H9 (cell line): ENCODE results near the gene PPL. TPM values are rescaled to one million over a fixed set of nuclear protein-coding genes. Genes with fewer than 3 reads are reported as not detected.

Experiments used
- DNase-seq: peaks from one replicate; pipeline ENCODE4 v3.0.0-alpha.2; 2017
- H2AFZ ChIP-seq: one replicate; pipeline ENCODE4 v1.6.1; 2013; ENCODE audit warnings: mild to moderate bottlenecking, low read length, control low read depth, moderate library complexity
- H2AK5ac ChIP-seq: 2 replicates; pipeline ENCODE4 v1.6.1; 2013; ENCODE audit warnings: low read length, control low read depth, mixed read lengths; ENCODE audit not compliant: insufficient read length
- H2BK120ac ChIP-seq: one replicate; pipeline ENCODE4 v1.6.1; 2013; ENCODE audit warnings: low read depth, mild to moderate bottlenecking, low read length, control low read depth, inconsistent platforms; ENCODE audit not compliant: poor library complexity, severe bottlenecking
- H2BK12ac ChIP-seq: 2 replicates; pipeline ENCODE4 v1.6.1; 2013; ENCODE audit warnings: low read length, control low read depth, mixed read lengths, low read depth; ENCODE audit not compliant: insufficient read length
- H2BK15ac ChIP-seq: 2 replicates; pipeline ENCODE4 v1.6.1; 2013; ENCODE audit warnings: low read depth, low read length, control low read depth
- H2BK20ac ChIP-seq: one replicate; pipeline ENCODE4 v1.6.1; 2013; ENCODE audit warnings: low read depth, mild to moderate bottlenecking, low read length, control low read depth, inconsistent platforms; ENCODE audit not compliant: poor library complexity, severe bottlenecking
- H2BK5ac ChIP-seq: 2 replicates; pipeline ENCODE4 v1.6.1; 2013; ENCODE audit warnings: low read length, control low read depth, mixed read lengths; ENCODE audit not compliant: insufficient read length
- H3K14ac ChIP-seq: 2 replicates; pipeline ENCODE4 v1.6.1; 2013; ENCODE audit warnings: low read length, control low read depth; ENCODE audit not compliant: insufficient read depth
- H3K18ac ChIP-seq: 2 replicates; pipeline ENCODE4 v1.6.1; 2013; ENCODE audit warnings: low read depth, mild to moderate bottlenecking, mixed read lengths, low read length, control low read depth; ENCODE audit not compliant: insufficient read length
- H3K23ac ChIP-seq: 2 replicates; pipeline ENCODE4 v1.6.1; 2013; ENCODE audit warnings: low read length, control low read depth, mixed read lengths, low read depth; ENCODE audit not compliant: insufficient read length
- H3K23me2 ChIP-seq: 2 replicates; pipeline ENCODE4 v1.6.1; 2013; ENCODE audit warnings: low read depth, mild to moderate bottlenecking, mixed read lengths, low read length, control low read depth; ENCODE audit not compliant: insufficient read length, poor library complexity, severe bottlenecking
- H3K27ac ChIP-seq: 2 replicates; pipeline ENCODE4 v1.5.1; 2013; ENCODE audit warnings: low read length, control low read depth, mixed read lengths, low read depth; ENCODE audit not compliant: insufficient read length
- H3K27me3 ChIP-seq: 2 replicates; pipeline ENCODE4 v1.6.1; 2013; ENCODE audit warnings: low read length, control low read depth, inconsistent platforms; ENCODE audit not compliant: insufficient read depth
- H3K4ac ChIP-seq: 2 replicates; pipeline ENCODE4 v1.6.1; 2013; ENCODE audit warnings: low read depth, mild to moderate bottlenecking, control low read depth, inconsistent platforms, low read length, moderate library complexity
- H3K4me1 ChIP-seq: 2 replicates; pipeline ENCODE4 v1.6.1; 2013; ENCODE audit warnings: low read length, control low read depth, inconsistent platforms; ENCODE audit not compliant: insufficient read depth
- H3K4me2 ChIP-seq: 2 replicates; pipeline ENCODE4 v1.6.1; 2013; ENCODE audit warnings: low read length, control low read depth, mixed read lengths; ENCODE audit not compliant: insufficient read length, insufficient read depth
- H3K56ac ChIP-seq: 2 replicates; pipeline ENCODE4 v1.6.1; 2013; ENCODE audit warnings: low read depth, mild to moderate bottlenecking, mixed read lengths, low read length, control low read depth; ENCODE audit not compliant: insufficient read length
- H3K79me1 ChIP-seq: 2 replicates; pipeline ENCODE4 v1.6.1; 2013; ENCODE audit warnings: low read depth, mild to moderate bottlenecking, moderate library complexity, low read length, control low read depth, inconsistent platforms; ENCODE audit not compliant: insufficient read depth, poor library complexity, severe bottlenecking
- H3K79me2 ChIP-seq: 2 replicates; pipeline ENCODE4 v1.6.1; 2013; ENCODE audit warnings: low read length, control low read depth, inconsistent platforms; ENCODE audit not compliant: insufficient read depth
- H3K9ac ChIP-seq: 2 replicates; pipeline ENCODE4 v1.6.1; 2013; ENCODE audit warnings: low read length, control low read depth, mixed read lengths; ENCODE audit not compliant: insufficient read length; ENCODE audit errors: extremely low read depth
- H3K9me3 ChIP-seq: one replicate; pipeline ENCODE4 v1.6.1; 2013; ENCODE audit warnings: low read depth, low read length, inconsistent platforms; ENCODE audit not compliant: control insufficient read depth
- H3T11ph ChIP-seq: one replicate; pipeline ENCODE4 v1.6.1; 2013; ENCODE audit warnings: mild to moderate bottlenecking, low read length, control low read depth, inconsistent platforms
- H4K20me1 ChIP-seq: one replicate; pipeline ENCODE4 v1.6.1; 2013; ENCODE audit not compliant: control insufficient read depth, insufficient read length, insufficient read depth
- H4K5ac ChIP-seq: 2 replicates; pipeline ENCODE4 v1.6.1; 2013; ENCODE audit warnings: low read depth, mild to moderate bottlenecking, mixed read lengths, low read length, control low read depth; ENCODE audit not compliant: insufficient read length
- H4K8ac ChIP-seq: replicated peaks from 2 replicates; pipeline ENCODE4 v1.6.1; 2013; ENCODE audit warnings: low read length, control low read depth, mixed read lengths, low read depth; ENCODE audit not compliant: insufficient read length
- H4K91ac ChIP-seq: 2 replicates; pipeline ENCODE4 v1.6.1; 2013; ENCODE audit warnings: low read depth, mild to moderate bottlenecking, moderate library complexity, mixed read lengths, low read length, control low read depth; ENCODE audit not compliant: insufficient read length
- H3K27ac Mint-ChIP-seq, 3 experiments: 2 replicates in 2 of 3; 3 replicates in 1 of 3; pipeline ENCODE4 v1.8.0; 2020 to 2021; ENCODE audit warnings: mixed read lengths in 3 of 3, mild to moderate bottlenecking in 1 of 3, moderate library complexity in 1 of 3
- H3K27me3 Mint-ChIP-seq: 2 replicates; pipeline ENCODE4 v1.8.0; 2021; ENCODE audit warnings: low read depth, mild to moderate bottlenecking, moderate library complexity, mixed read lengths
- H3K36me3 Mint-ChIP-seq, 3 experiments: 2 replicates in 2 of 3; 3 replicates in 1 of 3; pipeline ENCODE4 v1.8.0; 2020 to 2021; ENCODE audit warnings: low read depth in 3 of 3, mixed read lengths in 3 of 3; ENCODE audit not compliant: insufficient read depth in 1 of 3
- H3K4me1 Mint-ChIP-seq, 2 experiments: 2 replicates each; pipeline ENCODE4 v1.8.0; 2020; ENCODE audit warnings: mixed read lengths in 2 of 2
- H3K4me3 Mint-ChIP-seq, 2 experiments: 2 replicates in 1 of 2; 3 replicates in 1 of 2; pipeline ENCODE4 v1.8.0; 2020 to 2021; ENCODE audit warnings: mild to moderate bottlenecking in 2 of 2, mixed read lengths in 2 of 2, moderate library complexity in 1 of 2
- H3K9me3 Mint-ChIP-seq, 2 experiments: 2 replicates in 1 of 2; 3 replicates in 1 of 2; pipeline ENCODE4 v1.8.0; 2020; ENCODE audit warnings: mild to moderate bottlenecking in 2 of 2, mixed read lengths in 2 of 2, moderate library complexity in 1 of 2
- CTCF ChIP-seq: fragments of 200-600 bp; sonication (generic); conservative IDR thresholded peaks from 3 replicates; pipeline ENCODE4 v1.8.0; 2021; ENCODE audit warnings: antibody characterized with exemption, mild to moderate bottlenecking
- WGBS: extraction: QIAGEN DNeasy Blood & Tissue Kit; methylation state at CpG from one replicate; pipeline ENCODE4 v1.1.7; 2013; ENCODE audit warnings: missing lambda C conversion rate, low lambda C conversion rate, mixed read lengths; ENCODE audit not compliant: insufficient read length; ENCODE audit errors: extremely low coverage; 5-methylcytosine and 5-hydroxymethylcytosine counted together
- total RNA-seq: library from RNA; stranded (reverse); gene quantifications from 2 replicates; pipeline ENCODE4 v1.2.1, GENCODE V29; 2021

Gene PPL
- total RNA-seq, 1 experiment from 2014 or later: 29.2 TPM

- H3K14ac ChIP-seq: no peak overlapping the region
- no peak overlapping the region for H2BK5ac ChIP-seq
- Mint-ChIP-seq H3K36me3 (peaks cover 8 to 69% (median 60%) of the 10 kb centered on the region in 3 experiments), H3K4me1 (no peaks in the 10 kb centered on the region), H3K4me3 (no peak overlapping the region), H3K27me3 (no peaks in the 10 kb centered on the region; the same call in 1 of the 2 replicates), H3K9me3 (peaks cover 3 to 6% of the 10 kb centered on the region in 2 experiments; a peak in 2 of 5 replicates), H3K27ac (no peak overlapping the region)
- H3K23me2 ChIP-seq: no peaks in the 10 kb centered on the region
- no peaks in the 10 kb centered on the region for H3K9me3 ChIP-seq
- H3K9ac ChIP-seq: no peak overlapping the region
- no CpG with 5 or more reads among the region's 13 CpGs for WGBS
- H3K4me2 ChIP-seq: no peak overlapping the region
- no peaks in the 10 kb centered on the region for H3K4me1 ChIP-seq
- H4K5ac ChIP-seq: no peak overlapping the region
- H2BK120ac ChIP-seq: no peak overlapping the region
- no peak overlapping the region for H3K18ac ChIP-seq
- no peak overlapping the region for H3K27ac ChIP-seq
- H3K23ac ChIP-seq: no peak overlapping the region
- H2AK5ac ChIP-seq: no peak overlapping the region
- no peak overlapping the region for H4K8ac ChIP-seq
- no peak overlapping the region for H3K4ac ChIP-seq
- no peaks in the 10 kb centered on the region for H3K79me2 ChIP-seq
- H2BK15ac ChIP-seq: no peak overlapping the region
- H4K20me1 ChIP-seq: no peaks in the 10 kb centered on the region
- H3K56ac ChIP-seq: no peak overlapping the region
- no peaks in the 10 kb centered on the region for H3K79me1 ChIP-seq
- no peak overlapping the region for H4K91ac ChIP-seq
- H3K27me3 ChIP-seq: no peaks in the 10 kb centered on the region
- no peak overlapping the region for H2BK20ac ChIP-seq
- H3T11ph ChIP-seq: no peak overlapping the region
- H2BK12ac ChIP-seq: no peak overlapping the region
- no peak for DNase-seq
- H2AFZ ChIP-seq: no peak overlapping the region
- no peak for TF ChIP-seq CTCF
These were observed 41.6 kb downstream of the PPL start for GRCh38 chr16:4895366-4895765.
